HepG2 (cell line): ENCODE measurements around the gene CDC42BPG. TPM values are rescaled to one million over a fixed set of nuclear protein-coding genes. Genes with fewer than 3 reads are reported as not detected.

Experiments used
- AGO1 ChIP-seq: fragments of 200-400 bp; formaldehyde crosslinking; IDR thresholded peaks from 2 replicates; pipeline ENCODE4 v1.6.1; 2017; ENCODE audit warnings: mild to moderate bottlenecking, low read depth, low read length, moderate library complexity; ENCODE audit not compliant: poor library complexity, severe bottlenecking
- ATF1 ChIP-seq: IDR thresholded peaks from 2 replicates; pipeline ENCODE4 v1.6.1; 2016; ENCODE audit warnings: mild to moderate bottlenecking, control low read depth
- EEA1 ChIP-seq: sonication (generic); formaldehyde crosslinking; IDR thresholded peaks from 2 replicates; pipeline ENCODE4 v1.5.1; 2020; ENCODE audit warnings: mild to moderate bottlenecking, missing genetic modification reagents, borderline replicate concordance
- FOXJ3 ChIP-seq: sonication (generic); formaldehyde crosslinking; IDR thresholded peaks from 2 replicates; pipeline ENCODE4 v1.4.0; 2020; ENCODE audit warnings: missing genetic modification reagents, mild to moderate bottlenecking, borderline replicate concordance
- HDAC2 ChIP-seq: sonication (generic); formaldehyde crosslinking; IDR thresholded peaks from 2 replicates; pipeline ENCODE4 v1.4.0; 2020; ENCODE audit warnings: missing genetic modification reagents
- KDM1A ChIP-seq: IDR thresholded peaks from 2 replicates; pipeline ENCODE4 v1.6.1; 2016; ENCODE audit warnings: missing compliant biosample characterization
- NCOA2 ChIP-seq: sonication (generic); formaldehyde crosslinking; IDR thresholded peaks from 2 replicates; pipeline ENCODE4 v1.8.0; 2022; ENCODE audit warnings: inconsistent platforms
- PTBP1 ChIP-seq: fragments of 200-400 bp; formaldehyde crosslinking; IDR thresholded peaks from 2 replicates; pipeline ENCODE4 v1.6.1; 2018; ENCODE audit warnings: low read length, low read depth; ENCODE audit not compliant: poor library complexity, severe bottlenecking
- REPIN1 ChIP-seq: sonication (generic); formaldehyde crosslinking; IDR thresholded peaks from 2 replicates; pipeline ENCODE4 v1.8.0; 2022; ENCODE audit warnings: missing genetic modification reagents, low read depth, mild to moderate bottlenecking, borderline replicate concordance
- SMC3 ChIP-seq: IDR thresholded peaks from 2 replicates; pipeline ENCODE4 v1.6.1; 2011; ENCODE audit warnings: low read length, improper control_type of control experiment
- SUZ12 ChIP-seq: fragments of 150-350 bp; IDR thresholded peaks from 2 replicates; pipeline ENCODE4 v1.6.1; 2014; ENCODE audit warnings: low read depth, low read length
- XRCC5 ChIP-seq: fragments of 200-400 bp; formaldehyde crosslinking; optimal IDR thresholded peaks from 2 replicates; pipeline ENCODE3; 2017; ENCODE audit warnings: mild to moderate bottlenecking, low read length
- YEATS2 ChIP-seq: sonication (generic); formaldehyde crosslinking; IDR thresholded peaks from 2 replicates; pipeline ENCODE4 v1.4.0; 2020; ENCODE audit warnings: missing genetic modification reagents, borderline replicate concordance
- ZBTB21 ChIP-seq: sonication (generic); formaldehyde crosslinking; IDR thresholded peaks from 2 replicates; pipeline ENCODE4 v1.4.0; 2020; ENCODE audit warnings: missing genetic modification reagents
- ZNF501 ChIP-seq: sonication (generic); formaldehyde crosslinking; IDR thresholded peaks from 2 replicates; pipeline ENCODE4 v1.5.1; 2020; ENCODE audit warnings: mild to moderate bottlenecking, moderate library complexity, missing genetic modification reagents
- ZNF543 ChIP-seq: sonication (generic); formaldehyde crosslinking; IDR thresholded peaks from 2 replicates; pipeline ENCODE4 v1.4.0; 2020; ENCODE audit warnings: mild to moderate bottlenecking, missing genetic modification reagents
- ZNF619 ChIP-seq: sonication (generic); formaldehyde crosslinking; IDR thresholded peaks from 2 replicates; pipeline ENCODE4 v1.4.0; 2020; ENCODE audit warnings: mild to moderate bottlenecking, missing genetic modification reagents
- polyA plus RNA-seq, 8 experiments: library from polyadenylated mRNA; depleted of rRNA in 3 of 8; stranded (reverse) in 7 of 8; unstranded in 1 of 8; fragments of >200 nt; fragmentation: Illumina TruSeq in 4 of 8; extraction: Trizol in 4 of 8; gene quantifications; 2 replicates each; pipeline versions ENCODE4 v1.2.1 to v1.2.3, GENCODE V29; 2011 to 2016; ENCODE audit warnings: low read depth in 4 of 8, missing spikeins in 1 of 8, mixed read lengths in 1 of 8; ENCODE audit not compliant: insufficient read depth in 1 of 8
- total RNA-seq, 5 experiments: library from RNA; depleted of rRNA; stranded (reverse); fragments of >200 nt; fragmentation: Illumina TruSeq; extraction: Trizol; gene quantifications; 2 replicates each; pipeline ENCODE4 v1.2.3, GENCODE V29; 2016; ENCODE audit warnings: low read depth in 1 of 5
- TF ChIP-seq, protein P1 (sequence below): sonication (generic); formaldehyde crosslinking; conservative IDR thresholded peaks from 2 replicates; pipeline ENCODE4 v1.4.0; 2020; ENCODE audit warnings: missing genetic modification reagents
- TF ChIP-seq, protein P2 (sequence below): sonication (generic); formaldehyde crosslinking; IDR thresholded peaks from 2 replicates; pipeline ENCODE4 v1.5.0; 2020; ENCODE audit warnings: missing genetic modification reagents
- TF ChIP-seq, protein P3 (sequence below), 2 experiments: IDR thresholded peaks; 2 replicates each; pipeline ENCODE4 v1.6.1; 2011 to 2012; ENCODE audit warnings: low read length in 2 of 2, borderline replicate concordance in 1 of 2, low read depth in 1 of 2, mild to moderate bottlenecking in 1 of 2, moderate library complexity in 1 of 2
- TF ChIP-seq, protein P4 (sequence below): sonication (generic); formaldehyde crosslinking; IDR thresholded peaks from 2 replicates; pipeline ENCODE4 v1.4.0; 2020; ENCODE audit warnings: missing genetic modification reagents
- TF ChIP-seq, protein P5 (sequence below): sonication (generic); formaldehyde crosslinking; IDR thresholded peaks from 2 replicates; pipeline ENCODE4 v1.9.0; 2021; ENCODE audit warnings: missing genetic modification reagents, mild to moderate bottlenecking, borderline replicate concordance

CDC42BPG gene
- total and polyA plus RNA-seq, 2 of the 13 experiments (the other 11 are each of a cell fraction or from before 2014, with no cell fraction given): 0.55 to 1.4 TPM

DNA sequence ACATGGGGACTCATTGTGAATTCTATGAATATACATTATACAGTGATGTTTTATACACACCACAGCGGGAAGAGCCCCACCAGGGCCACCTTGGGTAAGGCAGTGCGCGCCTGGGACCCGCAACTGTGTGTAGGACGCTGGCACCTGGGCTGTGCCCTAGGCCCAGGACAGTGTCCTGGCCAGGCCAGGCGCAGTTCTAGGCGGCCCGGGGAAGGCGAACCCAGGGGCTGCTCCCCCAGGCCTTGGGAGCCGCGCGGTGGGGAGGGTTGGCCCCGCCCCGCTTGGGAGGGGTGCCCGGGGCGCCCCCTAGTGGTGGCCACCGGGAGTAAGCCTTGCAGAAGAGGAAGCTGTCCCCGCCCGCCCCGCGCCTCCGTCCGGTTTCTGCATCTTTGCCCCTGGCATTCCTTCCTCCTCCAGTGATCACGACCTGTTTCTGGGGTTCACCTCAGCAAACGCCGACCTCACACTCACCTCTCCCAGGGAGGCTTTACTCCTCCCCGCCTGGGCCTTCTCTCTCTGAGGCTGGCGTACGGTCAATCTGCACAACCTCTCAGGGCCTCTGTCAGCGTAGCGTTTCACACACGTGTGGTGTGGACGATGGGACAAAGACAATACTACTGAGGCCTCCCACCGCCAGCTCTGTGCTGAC, 43.4 kb upstream of the CDC42BPG start (continued):
- TF ChIP-seq PTBP1 (no peak), EEA1 (CRISPR knock-in tag) (no peak), KDM1A (CRISPR knock-in tag) (no peak), NCOA2 (CRISPR knock-in tag) (no peak), SMC3 (no peak; the same call in 1 of the 2 replicates), YEATS2 (CRISPR knock-in tag) (no peak), ATF1 (CRISPR knock-in tag) (no peak), XRCC5 (peak; percentile 91), ZNF619 (CRISPR knock-in tag) (no peak), REPIN1 (CRISPR knock-in tag) (peak; percentile 29; the same call in 1 of the 2 replicates), HDAC2 (no peak), AGO1 (peak; percentile 98), SUZ12 (no peak), ZBTB21 (no peak), ZNF501 (0 out of 2 replicates have a peak, but pooled peaks have one; percentile 37), FOXJ3 (no peak), ZNF543 (CRISPR knock-in tag) (0 out of 2 replicates have a peak, but pooled peaks have one; percentile 24)
- TF ChIP-seq, protein P1, sequence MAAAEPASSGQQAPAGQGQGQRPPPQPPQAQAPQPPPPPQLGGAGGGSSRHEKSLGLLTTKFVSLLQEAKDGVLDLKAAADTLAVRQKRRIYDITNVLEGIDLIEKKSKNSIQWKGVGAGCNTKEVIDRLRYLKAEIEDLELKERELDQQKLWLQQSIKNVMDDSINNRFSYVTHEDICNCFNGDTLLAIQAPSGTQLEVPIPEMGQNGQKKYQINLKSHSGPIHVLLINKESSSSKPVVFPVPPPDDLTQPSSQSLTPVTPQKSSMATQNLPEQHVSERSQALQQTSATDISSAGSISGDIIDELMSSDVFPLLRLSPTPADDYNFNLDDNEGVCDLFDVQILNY (CRISPR knock-in tag): no peak
- TF ChIP-seq, protein P2, sequence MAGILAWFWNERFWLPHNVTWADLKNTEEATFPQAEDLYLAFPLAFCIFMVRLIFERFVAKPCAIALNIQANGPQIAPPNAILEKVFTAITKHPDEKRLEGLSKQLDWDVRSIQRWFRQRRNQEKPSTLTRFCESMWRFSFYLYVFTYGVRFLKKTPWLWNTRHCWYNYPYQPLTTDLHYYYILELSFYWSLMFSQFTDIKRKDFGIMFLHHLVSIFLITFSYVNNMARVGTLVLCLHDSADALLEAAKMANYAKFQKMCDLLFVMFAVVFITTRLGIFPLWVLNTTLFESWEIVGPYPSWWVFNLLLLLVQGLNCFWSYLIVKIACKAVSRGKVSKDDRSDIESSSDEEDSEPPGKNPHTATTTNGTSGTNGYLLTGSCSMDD (CRISPR knock-in tag): no peak
- TF ChIP-seq, protein P3, sequence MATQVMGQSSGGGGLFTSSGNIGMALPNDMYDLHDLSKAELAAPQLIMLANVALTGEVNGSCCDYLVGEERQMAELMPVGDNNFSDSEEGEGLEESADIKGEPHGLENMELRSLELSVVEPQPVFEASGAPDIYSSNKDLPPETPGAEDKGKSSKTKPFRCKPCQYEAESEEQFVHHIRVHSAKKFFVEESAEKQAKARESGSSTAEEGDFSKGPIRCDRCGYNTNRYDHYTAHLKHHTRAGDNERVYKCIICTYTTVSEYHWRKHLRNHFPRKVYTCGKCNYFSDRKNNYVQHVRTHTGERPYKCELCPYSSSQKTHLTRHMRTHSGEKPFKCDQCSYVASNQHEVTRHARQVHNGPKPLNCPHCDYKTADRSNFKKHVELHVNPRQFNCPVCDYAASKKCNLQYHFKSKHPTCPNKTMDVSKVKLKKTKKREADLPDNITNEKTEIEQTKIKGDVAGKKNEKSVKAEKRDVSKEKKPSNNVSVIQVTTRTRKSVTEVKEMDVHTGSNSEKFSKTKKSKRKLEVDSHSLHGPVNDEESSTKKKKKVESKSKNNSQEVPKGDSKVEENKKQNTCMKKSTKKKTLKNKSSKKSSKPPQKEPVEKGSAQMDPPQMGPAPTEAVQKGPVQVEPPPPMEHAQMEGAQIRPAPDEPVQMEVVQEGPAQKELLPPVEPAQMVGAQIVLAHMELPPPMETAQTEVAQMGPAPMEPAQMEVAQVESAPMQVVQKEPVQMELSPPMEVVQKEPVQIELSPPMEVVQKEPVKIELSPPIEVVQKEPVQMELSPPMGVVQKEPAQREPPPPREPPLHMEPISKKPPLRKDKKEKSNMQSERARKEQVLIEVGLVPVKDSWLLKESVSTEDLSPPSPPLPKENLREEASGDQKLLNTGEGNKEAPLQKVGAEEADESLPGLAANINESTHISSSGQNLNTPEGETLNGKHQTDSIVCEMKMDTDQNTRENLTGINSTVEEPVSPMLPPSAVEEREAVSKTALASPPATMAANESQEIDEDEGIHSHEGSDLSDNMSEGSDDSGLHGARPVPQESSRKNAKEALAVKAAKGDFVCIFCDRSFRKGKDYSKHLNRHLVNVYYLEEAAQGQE (IDR thresholded peaks at IDR 0.05; ENCODE audit: borderline replicate concordance in 1 of 2, low read depth in 1 of 2, low read length in 2 of 2): no peak
- TF ChIP-seq, protein P4, sequence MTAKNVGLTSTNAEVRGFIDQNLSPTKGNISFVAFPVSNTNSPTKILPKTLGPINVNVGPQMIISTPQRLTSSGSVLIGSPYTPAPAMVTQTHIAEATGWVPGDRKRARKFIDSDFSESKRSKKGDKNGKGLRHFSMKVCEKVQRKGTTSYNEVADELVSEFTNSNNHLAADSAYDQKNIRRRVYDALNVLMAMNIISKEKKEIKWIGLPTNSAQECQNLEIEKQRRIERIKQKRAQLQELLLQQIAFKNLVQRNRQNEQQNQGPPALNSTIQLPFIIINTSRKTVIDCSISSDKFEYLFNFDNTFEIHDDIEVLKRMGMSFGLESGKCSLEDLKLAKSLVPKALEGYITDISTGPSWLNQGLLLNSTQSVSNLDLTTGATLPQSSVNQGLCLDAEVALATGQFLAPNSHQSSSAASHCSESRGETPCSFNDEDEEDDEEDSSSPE (CRISPR knock-in tag): no peak
- TF ChIP-seq, protein P5, sequence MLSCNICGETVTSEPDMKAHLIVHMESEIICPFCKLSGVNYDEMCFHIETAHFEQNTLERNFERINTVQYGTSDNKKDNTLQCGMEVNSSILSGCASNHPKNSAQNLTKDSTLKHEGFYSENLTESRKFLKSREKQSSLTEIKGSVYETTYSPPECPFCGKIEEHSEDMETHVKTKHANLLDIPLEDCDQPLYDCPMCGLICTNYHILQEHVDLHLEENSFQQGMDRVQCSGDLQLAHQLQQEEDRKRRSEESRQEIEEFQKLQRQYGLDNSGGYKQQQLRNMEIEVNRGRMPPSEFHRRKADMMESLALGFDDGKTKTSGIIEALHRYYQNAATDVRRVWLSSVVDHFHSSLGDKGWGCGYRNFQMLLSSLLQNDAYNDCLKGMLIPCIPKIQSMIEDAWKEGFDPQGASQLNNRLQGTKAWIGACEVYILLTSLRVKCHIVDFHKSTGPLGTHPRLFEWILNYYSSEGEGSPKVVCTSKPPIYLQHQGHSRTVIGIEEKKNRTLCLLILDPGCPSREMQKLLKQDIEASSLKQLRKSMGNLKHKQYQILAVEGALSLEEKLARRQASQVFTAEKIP: no peak
